ENCODE measurements around the gene MST1. TPM values are rescaled to one million over a fixed set of nuclear protein-coding genes. Genes with fewer than 3 reads are reported as not detected.

The MST1 gene
- total RNA-seq, 1 experiment from 2014 or later, result 13.8 TPM

DNA sequence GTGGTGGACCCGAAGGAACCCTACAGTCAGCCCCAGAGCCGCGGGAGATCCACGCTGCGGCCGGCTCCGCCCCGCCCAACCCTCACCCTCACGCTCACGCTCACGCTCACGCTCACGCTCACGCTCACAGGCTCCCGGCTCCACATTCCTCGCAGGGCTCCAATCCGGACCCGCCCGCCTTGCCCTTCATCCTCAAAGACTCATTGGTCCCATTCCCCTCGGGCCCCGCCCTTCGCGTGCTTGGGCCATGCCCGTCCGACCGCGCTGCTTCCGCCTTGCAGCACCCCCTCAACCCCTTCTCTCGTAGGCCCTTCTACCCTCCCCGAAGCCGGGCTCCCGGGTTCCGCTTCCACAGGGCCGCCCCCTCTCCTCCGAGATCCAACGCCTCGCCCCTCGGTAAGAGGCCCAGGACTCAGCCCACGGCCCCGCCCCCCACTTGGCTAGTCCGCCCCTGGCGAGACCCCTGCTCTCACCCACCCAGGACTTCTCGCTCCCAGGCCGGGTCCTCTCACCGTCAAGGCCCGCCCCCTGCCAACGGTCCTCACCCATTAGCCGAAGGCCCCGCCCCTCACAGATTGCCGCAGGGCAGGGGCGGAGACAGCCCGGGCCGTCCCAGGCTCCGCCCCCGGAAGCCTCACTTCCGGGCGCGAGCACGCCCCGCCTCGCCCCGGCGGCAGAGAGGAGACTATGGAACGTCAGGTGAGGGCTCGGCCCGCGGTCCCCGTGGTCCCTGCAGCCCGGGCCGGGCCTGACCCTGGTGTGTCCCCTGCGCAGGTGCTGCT, 15.4 kb downstream of the MST1 start, which contains the start of gene APEH (continued):
- TF ChIP-seq FOXJ3 (CRISPR knock-in tag; IDR thresholded peaks at IDR 0.05; ENCODE audit: borderline replicate concordance), result no peak
- no peak for TF ChIP-seq ZNF263 (CRISPR knock-in tag; IDR thresholded peaks at IDR 0.05; ENCODE audit: low read depth)
- TF ChIP-seq, protein P1, sequence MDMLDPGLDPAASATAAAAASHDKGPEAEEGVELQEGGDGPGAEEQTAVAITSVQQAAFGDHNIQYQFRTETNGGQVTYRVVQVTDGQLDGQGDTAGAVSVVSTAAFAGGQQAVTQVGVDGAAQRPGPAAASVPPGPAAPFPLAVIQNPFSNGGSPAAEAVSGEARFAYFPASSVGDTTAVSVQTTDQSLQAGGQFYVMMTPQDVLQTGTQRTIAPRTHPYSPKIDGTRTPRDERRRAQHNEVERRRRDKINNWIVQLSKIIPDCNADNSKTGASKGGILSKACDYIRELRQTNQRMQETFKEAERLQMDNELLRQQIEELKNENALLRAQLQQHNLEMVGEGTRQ (CRISPR knock-in tag; IDR thresholded peaks at IDR 0.05), result no peak
- TF ChIP-seq NR1H2 (CRISPR knock-in tag; IDR thresholded peaks at IDR 0.05), result no peak
- TF ChIP-seq CREB1 (CRISPR knock-in tag; IDR thresholded peaks at IDR 0.05), result no peak
- TF ChIP-seq, protein P2, sequence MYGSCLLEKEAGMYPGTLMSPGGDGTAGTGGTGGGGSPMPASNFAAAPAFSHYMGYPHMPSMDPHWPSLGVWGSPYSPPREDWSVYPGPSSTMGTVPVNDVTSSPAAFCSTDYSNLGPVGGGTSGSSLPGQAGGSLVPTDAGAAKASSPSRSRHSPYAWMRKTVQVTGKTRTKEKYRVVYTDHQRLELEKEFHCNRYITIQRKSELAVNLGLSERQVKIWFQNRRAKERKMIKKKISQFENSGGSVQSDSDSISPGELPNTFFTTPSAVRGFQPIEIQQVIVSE (CRISPR knock-in tag; IDR thresholded peaks at IDR 0.05; ENCODE audit: borderline replicate concordance), result no peak
- TF ChIP-seq, protein P3, sequence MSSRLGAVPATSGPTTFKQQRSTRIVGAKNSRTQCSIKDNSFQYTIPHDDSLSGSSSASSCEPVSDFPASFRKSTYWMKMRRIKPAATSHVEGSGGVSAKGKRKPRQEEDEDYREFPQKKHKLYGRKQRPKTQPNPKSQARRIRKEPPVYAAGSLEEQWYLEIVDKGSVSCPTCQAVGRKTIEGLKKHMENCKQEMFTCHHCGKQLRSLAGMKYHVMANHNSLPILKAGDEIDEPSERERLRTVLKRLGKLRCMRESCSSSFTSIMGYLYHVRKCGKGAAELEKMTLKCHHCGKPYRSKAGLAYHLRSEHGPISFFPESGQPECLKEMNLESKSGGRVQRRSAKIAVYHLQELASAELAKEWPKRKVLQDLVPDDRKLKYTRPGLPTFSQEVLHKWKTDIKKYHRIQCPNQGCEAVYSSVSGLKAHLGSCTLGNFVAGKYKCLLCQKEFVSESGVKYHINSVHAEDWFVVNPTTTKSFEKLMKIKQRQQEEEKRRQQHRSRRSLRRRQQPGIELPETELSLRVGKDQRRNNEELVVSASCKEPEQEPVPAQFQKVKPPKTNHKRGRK (CRISPR knock-in tag; IDR thresholded peaks at IDR 0.05; ENCODE audit: borderline replicate concordance), result no peak
- no peak for TF ChIP-seq FOXP1 (CRISPR knock-in tag; IDR thresholded peaks at IDR 0.05; ENCODE audit: borderline replicate concordance)
- no peak for TF ChIP-seq SOX15 (CRISPR knock-in tag; IDR thresholded peaks at IDR 0.05)
- no peak for TF ChIP-seq ZNF121 (CRISPR knock-in tag; IDR thresholded peaks at IDR 0.05)
- TF ChIP-seq ZNF396 (CRISPR knock-in tag; IDR thresholded peaks at IDR 0.05; ENCODE audit: borderline replicate concordance), result no peak
- TF ChIP-seq, protein P4, sequence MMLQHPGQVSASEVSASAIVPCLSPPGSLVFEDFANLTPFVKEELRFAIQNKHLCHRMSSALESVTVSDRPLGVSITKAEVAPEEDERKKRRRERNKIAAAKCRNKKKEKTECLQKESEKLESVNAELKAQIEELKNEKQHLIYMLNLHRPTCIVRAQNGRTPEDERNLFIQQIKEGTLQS (CRISPR knock-in tag; conservative IDR thresholded peaks at IDR 0.05), result no peak
- no peak for TF ChIP-seq RELA (CRISPR knock-in tag; IDR thresholded peaks at IDR 0.05; ENCODE audit: borderline replicate concordance)
- TF ChIP-seq, protein P5, sequence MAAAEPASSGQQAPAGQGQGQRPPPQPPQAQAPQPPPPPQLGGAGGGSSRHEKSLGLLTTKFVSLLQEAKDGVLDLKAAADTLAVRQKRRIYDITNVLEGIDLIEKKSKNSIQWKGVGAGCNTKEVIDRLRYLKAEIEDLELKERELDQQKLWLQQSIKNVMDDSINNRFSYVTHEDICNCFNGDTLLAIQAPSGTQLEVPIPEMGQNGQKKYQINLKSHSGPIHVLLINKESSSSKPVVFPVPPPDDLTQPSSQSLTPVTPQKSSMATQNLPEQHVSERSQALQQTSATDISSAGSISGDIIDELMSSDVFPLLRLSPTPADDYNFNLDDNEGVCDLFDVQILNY (CRISPR knock-in tag; IDR thresholded peaks at IDR 0.05), result peak; percentile 68; the same call in 1 of the 2 replicates
- TF ChIP-seq, protein P6, sequence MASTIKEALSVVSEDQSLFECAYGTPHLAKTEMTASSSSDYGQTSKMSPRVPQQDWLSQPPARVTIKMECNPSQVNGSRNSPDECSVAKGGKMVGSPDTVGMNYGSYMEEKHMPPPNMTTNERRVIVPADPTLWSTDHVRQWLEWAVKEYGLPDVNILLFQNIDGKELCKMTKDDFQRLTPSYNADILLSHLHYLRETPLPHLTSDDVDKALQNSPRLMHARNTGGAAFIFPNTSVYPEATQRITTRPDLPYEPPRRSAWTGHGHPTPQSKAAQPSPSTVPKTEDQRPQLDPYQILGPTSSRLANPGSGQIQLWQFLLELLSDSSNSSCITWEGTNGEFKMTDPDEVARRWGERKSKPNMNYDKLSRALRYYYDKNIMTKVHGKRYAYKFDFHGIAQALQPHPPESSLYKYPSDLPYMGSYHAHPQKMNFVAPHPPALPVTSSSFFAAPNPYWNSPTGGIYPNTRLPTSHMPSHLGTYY (CRISPR knock-in tag; IDR thresholded peaks at IDR 0.05), result no peak
- TF ChIP-seq GRHL2 (CRISPR knock-in tag; IDR thresholded peaks at IDR 0.05; ENCODE audit: insufficient replicate concordance, severe bottlenecking), result no peak
- TF ChIP-seq, protein P7, sequence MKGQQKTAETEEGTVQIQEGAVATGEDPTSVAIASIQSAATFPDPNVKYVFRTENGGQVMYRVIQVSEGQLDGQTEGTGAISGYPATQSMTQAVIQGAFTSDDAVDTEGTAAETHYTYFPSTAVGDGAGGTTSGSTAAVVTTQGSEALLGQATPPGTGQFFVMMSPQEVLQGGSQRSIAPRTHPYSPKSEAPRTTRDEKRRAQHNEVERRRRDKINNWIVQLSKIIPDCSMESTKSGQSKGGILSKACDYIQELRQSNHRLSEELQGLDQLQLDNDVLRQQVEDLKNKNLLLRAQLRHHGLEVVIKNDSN (CRISPR knock-in tag; IDR thresholded peaks at IDR 0.05), result peak; percentile 51
- TF ChIP-seq, protein P8, sequence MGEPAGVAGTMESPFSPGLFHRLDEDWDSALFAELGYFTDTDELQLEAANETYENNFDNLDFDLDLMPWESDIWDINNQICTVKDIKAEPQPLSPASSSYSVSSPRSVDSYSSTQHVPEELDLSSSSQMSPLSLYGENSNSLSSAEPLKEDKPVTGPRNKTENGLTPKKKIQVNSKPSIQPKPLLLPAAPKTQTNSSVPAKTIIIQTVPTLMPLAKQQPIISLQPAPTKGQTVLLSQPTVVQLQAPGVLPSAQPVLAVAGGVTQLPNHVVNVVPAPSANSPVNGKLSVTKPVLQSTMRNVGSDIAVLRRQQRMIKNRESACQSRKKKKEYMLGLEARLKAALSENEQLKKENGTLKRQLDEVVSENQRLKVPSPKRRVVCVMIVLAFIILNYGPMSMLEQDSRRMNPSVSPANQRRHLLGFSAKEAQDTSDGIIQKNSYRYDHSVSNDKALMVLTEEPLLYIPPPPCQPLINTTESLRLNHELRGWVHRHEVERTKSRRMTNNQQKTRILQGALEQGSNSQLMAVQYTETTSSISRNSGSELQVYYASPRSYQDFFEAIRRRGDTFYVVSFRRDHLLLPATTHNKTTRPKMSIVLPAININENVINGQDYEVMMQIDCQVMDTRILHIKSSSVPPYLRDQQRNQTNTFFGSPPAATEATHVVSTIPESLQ (CRISPR knock-in tag; IDR thresholded peaks at IDR 0.05), result no peak
- no peak for TF ChIP-seq NR2C2 (CRISPR knock-in tag; IDR thresholded peaks at IDR 0.05)
- TF ChIP-seq GABPB1 (CRISPR knock-in tag; IDR thresholded peaks at IDR 0.05), result peak; percentile 62; the same call in 1 of the 2 replicates
- TF ChIP-seq, protein P9, sequence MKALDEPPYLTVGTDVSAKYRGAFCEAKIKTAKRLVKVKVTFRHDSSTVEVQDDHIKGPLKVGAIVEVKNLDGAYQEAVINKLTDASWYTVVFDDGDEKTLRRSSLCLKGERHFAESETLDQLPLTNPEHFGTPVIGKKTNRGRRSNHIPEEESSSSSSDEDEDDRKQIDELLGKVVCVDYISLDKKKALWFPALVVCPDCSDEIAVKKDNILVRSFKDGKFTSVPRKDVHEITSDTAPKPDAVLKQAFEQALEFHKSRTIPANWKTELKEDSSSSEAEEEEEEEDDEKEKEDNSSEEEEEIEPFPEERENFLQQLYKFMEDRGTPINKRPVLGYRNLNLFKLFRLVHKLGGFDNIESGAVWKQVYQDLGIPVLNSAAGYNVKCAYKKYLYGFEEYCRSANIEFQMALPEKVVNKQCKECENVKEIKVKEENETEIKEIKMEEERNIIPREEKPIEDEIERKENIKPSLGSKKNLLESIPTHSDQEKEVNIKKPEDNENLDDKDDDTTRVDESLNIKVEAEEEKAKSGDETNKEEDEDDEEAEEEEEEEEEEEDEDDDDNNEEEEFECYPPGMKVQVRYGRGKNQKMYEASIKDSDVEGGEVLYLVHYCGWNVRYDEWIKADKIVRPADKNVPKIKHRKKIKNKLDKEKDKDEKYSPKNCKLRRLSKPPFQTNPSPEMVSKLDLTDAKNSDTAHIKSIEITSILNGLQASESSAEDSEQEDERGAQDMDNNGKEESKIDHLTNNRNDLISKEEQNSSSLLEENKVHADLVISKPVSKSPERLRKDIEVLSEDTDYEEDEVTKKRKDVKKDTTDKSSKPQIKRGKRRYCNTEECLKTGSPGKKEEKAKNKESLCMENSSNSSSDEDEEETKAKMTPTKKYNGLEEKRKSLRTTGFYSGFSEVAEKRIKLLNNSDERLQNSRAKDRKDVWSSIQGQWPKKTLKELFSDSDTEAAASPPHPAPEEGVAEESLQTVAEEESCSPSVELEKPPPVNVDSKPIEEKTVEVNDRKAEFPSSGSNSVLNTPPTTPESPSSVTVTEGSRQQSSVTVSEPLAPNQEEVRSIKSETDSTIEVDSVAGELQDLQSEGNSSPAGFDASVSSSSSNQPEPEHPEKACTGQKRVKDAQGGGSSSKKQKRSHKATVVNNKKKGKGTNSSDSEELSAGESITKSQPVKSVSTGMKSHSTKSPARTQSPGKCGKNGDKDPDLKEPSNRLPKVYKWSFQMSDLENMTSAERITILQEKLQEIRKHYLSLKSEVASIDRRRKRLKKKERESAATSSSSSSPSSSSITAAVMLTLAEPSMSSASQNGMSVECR (CRISPR knock-in tag; IDR thresholded peaks at IDR 0.05; ENCODE audit: borderline replicate concordance), result peak; percentile 55
- peak; percentile 77 for TF ChIP-seq TP53 (CRISPR knock-in tag; IDR thresholded peaks at IDR 0.05)

All from WTC11 (cell line).